GM18526 (cell line): ENCODE data around the gene RPS28.

Source experiments
- POLR2A ChIP-seq: IDR thresholded peaks from 3 replicates; pipeline ENCODE4 v1.6.1; 2011; ENCODE audit not compliant: insufficient read length; ENCODE audit errors: extremely low read depth

The RPS28 gene

DNA sequence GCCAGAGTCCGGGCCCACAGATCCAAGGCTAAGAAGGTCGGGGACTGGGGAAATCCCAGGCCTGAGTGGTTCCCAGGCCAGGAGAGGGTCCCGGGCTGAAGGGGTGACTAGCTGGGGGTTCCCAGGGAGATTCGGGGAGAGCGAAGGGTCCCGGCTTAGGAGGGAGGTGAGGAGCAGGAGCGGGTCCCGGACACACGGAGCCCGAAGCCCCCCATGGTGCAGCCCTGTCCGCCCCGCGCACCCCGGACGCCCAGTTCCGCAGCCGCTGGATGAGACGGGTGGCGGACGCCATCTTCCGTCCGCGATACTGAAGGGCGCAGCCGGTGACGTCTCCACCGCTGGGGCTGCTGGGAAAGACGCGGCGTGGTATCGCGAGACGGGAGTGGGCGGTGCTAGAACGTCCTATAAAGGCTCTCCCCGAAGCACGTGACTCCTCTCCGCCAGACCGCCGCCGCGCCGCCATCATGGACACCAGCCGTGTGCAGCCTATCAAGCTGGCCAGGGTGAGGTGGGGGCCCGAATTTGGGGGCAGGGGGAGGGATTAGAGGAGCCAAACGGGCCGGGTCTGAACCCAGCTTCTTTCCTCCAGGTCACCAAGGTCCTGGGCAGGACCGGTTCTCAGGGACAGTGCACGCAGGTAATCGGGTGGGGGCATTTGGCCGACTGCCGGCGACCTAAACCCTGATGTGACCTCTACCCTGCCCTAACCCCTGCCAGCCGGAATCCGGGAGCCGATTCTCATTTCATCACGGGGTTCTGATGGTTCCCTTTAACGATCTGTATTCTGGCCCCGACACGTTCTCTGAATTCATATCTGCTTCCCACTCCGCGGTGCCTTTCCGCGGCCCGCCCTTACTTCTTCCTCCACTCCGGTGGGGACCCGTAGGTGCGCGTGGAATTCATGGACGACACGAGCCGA is at the start of gene RPS28, which contains the start of gene NDUFA7:
Gene RPS28 (plus strand): TSS at position 430 of the 919 bp plus-strand sequence. CDS start 35 bp downstream, at position 465.
Gene NDUFA7 (minus strand): TSS at position 309 of the 919 bp plus-strand sequence. CDS start 17 bp downstream, at position 292.
- TF ChIP-seq POLR2A: peak; percentile 93

DNA sequence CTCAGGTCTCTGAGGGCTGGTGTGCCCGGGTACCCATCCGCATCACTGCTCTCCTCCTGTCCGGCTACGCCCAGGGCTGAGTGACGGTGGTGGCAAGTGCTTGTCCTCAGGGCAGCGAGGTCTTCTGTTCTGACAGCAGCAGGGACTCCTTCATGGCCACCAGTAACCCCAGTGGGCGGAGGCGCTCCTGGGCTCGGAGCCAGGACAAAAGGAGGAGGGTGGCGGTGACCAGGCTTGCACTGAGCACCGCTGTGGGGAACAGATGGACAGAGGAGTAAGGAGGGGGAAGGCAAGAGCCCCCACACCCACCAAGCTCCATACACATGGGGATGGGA is 19.0 kb upstream of the RPS28 start:
- TF ChIP-seq POLR2A: no peak

DNA sequence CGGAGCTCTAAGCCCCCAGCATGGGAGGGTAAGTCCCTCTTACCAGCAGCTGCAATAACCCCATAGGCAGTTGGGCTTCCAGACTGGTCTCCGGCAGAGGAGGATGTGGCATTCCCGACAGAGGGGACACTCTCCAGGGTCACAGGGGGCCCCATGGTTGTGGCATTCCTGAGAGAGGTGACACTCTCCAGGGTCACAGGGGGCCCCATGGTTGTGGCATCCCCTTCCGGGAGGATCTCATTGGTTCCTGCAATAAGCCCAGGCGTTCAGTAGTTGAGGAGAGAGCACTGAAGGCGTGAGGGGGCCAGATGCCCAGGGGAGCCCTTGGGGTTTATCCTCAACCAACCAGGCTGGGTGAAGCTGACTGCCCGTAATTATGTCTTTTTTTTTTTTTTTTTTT is 18.6 kb upstream of the RPS28 start:
- TF ChIP-seq POLR2A: no peak

DNA sequence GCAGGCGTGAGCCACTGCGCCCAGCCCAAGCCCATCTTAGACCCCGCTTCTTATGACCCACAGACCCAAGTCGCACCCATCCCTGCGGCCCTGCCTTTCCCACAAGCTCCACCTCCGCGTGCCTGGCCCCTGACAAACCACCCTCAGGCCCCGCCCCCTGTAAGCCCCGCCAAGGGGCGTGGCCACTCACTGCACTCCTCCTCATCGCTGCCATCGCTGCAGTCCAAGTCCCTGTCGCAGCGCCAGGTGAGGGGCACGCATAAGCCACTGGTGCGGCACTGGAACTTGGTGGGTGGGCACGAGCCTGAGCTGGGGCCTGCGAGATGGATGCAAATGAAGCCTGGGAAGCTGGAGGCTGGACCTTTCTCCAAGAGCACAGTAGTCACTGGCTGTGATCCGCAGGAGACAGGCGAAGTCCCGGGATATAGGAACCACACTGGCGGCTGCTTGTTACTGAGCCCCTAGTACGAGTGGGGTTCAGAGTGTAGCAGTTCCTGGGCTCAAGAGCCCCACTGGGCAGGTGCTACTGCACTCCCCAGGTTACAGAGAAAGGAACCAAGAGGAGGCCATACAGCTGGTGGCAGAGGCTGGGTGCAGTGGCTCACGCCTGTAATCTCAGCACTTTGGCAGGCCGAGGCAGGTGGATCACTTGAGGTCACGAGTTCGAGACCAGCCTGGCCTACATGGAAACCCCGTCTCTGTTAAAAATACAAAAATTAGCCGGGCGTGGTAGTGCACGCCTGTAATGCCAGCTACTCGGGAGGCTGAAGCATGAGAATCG is 16.3 kb upstream of the RPS28 start:
- no peak for TF ChIP-seq POLR2A

DNA sequence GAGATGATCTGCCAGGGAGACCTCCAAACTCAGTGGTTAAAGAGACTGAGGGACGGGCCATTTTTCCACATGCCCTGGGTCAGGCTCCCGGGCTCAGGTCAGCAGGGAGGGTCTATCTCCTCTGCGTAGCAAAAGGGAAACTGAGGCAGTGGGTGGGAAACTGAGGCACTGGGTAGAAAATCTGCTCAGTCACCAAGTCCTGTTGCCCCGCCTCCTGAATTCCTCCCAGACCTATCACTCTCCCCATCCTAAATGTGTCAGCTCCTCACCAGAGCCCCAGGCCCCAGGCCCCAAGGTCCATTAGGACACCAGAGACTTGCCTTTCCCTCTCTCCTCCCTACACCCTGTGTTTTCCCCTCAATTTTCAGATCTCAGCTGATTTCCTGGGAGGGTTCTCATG is 15.5 kb upstream of the RPS28 start:
- no peak for TF ChIP-seq POLR2A

DNA sequence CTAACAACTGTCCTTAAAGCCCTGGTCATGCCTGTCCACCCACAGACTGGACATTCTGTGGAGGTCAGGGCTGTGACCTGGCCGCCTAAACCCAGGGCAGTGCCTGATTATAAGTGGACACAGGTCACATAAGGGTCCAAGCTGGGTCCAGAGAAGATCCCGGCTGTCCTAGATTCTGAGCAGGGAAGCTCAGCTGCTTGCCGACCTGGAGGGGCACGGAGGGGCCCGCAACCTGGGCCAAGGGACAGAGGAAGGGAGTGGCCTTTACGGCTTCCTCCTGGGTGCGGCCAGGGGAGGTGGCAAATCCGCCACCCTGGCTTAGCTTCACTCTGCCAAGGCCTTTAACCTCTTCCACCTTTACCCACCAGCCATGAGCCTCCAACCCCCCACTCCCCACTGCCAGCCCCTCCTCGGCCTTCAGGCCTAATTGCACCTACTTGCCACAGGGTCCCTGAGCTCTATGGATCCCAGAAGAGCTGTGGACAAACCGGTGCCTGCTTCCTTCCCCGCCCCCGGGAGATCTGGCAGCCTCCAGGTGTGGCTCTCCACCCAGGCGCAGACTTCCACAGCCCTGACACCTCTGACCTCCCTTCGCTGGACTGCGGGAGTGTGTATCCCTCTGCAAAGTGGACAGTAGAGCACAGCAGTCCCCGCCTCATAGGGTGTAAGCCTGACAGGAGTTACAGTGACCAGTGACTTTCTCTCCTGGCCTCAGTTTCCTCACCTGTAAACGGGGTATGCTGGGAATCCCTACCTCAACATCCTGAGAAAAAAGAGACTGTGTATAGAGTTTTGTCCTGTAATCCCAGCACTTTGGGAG is 14.9 kb upstream of the RPS28 start:
- no peak for TF ChIP-seq POLR2A

DNA sequence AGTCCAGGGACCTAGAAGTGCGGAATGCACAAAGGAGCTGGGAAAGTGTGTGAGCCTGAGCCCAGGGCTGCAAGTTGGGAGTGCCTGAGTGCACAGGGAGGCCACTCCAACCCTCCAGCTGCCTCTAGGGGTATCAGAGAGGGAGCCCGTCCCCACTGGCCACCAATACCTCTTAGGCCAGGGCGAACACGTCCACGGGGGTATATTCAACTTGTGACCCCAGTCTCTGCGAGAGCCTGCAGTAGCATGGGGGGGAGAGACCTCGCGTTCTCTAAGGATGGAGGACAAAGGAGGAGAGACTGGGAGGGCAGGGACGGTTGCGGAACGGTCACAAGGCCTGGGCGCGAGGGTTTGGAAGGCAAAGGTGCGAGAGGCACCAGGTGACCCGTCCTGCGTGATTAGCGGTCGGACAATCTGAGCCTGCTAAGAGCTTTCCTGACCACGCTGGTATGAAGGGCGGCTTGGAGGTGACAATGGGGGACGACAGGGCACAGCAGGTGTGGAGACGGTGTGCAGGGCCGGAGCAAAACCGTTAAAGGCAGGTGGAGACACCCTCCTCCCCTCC is 13.8 kb upstream of the RPS28 start:
- no peak for TF ChIP-seq POLR2A

DNA sequence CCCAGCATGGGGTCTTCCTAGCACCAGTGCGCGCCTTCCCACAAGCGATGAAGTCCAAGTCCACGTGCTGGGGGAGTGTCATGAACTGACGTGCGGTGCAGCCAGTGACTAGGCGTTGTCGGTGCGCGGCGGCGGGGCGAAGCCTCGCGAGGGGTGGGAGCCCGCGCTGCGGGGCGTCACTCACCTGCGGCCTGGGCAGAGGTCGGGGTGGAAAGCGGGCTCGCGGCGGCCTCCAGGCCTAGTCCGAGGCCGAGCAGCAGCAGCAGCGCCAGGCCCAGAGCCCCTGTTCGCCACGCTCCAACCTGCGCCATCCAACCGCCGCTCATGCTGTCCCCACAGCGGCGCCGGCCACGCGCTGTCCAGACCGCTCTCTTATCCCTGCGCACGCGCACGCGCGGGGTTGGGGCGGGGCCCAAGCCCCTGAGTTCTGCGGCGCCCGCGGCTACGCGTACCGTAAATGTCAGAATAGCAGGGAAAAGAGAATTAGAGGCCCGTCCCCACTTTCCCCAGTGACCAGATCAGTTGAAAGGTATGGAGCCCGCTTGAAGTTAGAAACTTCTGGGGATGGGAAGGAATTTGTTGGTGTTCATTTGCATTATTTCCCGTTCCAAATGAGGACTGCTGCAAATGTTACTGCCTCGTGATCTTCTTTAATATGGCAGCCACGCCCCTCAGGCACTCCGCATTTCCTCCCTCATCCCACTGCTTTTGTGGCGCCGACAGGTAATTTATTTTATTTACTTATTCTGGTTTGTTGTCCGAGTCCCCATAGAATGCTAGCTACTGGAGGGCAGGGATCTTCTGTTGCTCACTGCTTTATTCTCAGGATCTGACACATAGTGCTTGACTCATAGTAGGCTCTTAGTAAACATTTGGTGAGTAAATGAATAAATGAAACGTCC is 13.1 kb upstream of the RPS28 start, which contains the start of gene CD320:
Gene CD320 (minus strand): TSS at position 394 of the 902 bp plus-strand sequence. CDS start 68 bp downstream, at position 326.
- peak; percentile 77 for TF ChIP-seq POLR2A

DNA sequence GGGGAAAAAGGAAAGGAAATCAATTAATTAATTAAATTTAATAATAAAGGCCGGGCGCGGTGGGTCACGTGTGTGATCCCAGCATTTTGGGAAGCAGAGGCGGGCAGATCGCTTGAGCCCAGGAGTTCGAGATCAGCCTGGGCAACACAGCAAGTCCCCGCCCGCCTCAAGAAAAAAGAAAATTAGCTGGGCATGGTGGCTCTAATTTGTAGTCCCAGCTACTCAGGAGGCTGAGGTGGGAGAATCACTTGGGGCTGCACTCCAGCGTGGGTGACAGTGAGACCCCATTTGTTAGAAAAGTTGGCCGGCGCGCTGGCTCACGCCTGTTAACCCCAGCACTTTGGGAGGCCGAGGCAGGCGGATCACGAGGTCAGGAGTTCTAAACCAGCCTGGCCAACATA is 12.4 kb upstream of the RPS28 start:
- no peak for TF ChIP-seq POLR2A

DNA sequence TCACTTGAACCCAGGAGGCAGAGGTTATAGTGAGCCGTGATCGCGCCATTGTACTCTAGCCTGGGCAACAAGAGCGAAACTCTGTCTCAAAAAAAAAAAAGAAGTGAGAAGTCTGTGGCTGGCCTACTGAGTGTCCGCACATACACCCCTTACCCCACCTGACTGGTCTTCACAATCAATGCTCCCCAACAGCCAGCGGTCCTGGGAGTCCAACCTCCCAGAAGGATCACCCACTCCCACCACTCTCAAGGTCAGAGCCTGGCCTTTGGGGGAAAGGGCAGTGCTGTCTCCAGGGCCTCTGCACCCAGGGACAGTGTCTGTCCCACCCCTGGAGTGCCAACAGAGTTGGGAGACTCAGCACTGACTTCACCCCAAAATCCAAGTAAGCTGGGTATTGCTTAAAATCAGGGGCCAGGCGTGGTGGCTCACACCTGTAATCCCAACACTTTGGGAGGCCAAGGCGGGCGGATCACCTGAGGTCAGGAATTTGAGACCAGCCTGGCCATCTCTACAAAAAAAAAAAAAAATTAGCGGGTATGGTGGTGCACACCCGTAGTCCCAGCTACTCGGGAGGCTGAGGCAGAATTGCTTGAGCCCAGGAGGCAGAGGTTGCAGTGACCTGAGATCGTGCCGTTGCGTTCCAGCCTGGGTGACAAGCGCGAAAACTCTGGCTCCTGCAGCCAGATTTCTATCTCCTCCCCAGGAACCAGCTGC is 10.8 kb upstream of the RPS28 start:
- TF ChIP-seq POLR2A: no peak

DNA sequence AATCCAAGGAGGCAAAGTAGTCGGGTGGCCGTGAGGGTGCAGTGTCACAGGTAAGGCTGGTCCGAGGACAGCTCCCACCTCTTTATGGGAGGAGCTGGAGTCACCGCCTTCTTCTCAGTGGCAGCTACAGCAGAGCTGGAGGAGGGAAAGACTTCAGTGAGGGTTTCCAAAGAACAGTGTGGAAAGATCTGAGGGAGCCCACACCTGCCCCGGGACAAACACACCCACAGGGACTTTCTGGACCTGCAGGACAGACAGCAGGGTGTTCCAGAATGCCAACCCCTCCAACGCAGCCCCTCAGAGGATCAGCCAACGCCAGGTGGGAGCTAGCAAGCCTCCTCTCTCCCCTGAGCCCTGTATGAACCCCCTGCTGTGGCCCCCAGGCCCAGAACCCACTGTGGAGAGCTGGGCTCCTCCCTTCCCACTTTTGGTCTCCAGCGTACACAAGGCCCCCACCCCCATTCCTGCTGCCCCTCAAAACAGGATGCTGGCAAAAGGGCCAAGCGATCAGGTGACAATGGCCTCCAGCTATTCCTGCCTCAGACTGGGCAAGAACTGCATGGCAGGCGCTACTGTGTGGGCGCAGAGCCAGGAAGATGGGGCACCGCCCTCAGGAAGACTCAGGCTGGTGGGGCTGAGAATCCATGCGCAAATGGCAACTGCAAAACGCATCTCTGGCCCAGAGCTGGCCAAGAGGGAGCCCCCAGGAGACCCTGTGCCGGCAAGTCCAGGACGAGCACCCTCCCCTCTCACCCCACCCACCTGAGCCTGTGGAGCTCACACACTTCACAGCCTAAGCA is 9.6 kb upstream of the RPS28 start:
- TF ChIP-seq POLR2A: no peak

DNA sequence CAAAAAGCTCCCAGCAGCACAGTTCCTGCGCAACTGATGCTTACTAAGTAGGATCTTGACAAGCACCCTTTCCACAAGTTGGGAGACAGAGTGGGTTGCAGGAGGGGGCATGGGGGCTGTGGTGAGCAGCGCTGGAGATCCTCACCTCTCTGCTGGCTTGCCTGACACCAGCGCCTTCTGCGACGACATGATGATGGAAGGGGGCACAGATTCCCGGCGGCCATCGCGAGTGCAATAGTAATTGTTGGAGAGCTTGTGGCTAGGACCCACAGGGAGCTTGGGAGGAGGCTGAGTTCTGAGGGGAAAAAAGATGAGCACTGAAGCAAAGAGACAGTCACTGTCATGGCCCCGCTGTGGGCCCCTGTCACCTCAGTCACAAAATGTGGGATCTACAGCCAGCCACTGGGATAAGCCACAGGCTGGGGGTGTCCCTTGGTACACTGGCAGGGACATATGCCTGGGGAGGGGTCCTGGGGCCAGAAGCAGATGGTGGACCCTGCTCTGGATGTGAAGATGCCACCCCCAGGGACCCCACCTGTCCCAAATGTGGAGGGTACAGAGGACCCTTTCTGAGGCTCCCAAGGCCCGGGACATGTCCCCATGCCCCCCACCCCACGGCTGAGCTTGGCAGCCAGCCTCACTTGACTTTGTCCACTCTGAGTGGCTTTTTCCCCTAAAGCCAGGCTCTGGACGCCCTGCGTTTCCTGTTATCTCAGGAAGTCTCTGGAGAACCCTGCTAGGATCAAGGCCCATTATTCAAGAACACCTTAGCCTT is 4.8 kb upstream of the RPS28 start:
- no peak for TF ChIP-seq POLR2A
